ENCODE results near the gene KCNQ1.

GRCh38 chr11:2791139-2791520, 346.3 kb downstream of the KCNQ1 start:
- TF ChIP-seq, protein P1, sequence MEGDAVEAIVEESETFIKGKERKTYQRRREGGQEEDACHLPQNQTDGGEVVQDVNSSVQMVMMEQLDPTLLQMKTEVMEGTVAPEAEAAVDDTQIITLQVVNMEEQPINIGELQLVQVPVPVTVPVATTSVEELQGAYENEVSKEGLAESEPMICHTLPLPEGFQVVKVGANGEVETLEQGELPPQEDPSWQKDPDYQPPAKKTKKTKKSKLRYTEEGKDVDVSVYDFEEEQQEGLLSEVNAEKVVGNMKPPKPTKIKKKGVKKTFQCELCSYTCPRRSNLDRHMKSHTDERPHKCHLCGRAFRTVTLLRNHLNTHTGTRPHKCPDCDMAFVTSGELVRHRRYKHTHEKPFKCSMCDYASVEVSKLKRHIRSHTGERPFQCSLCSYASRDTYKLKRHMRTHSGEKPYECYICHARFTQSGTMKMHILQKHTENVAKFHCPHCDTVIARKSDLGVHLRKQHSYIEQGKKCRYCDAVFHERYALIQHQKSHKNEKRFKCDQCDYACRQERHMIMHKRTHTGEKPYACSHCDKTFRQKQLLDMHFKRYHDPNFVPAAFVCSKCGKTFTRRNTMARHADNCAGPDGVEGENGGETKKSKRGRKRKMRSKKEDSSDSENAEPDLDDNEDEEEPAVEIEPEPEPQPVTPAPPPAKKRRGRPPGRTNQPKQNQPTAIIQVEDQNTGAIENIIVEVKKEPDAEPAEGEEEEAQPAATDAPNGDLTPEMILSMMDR (IDR thresholded peaks at IDR 0.05; ENCODE audit: borderline replicate concordance, extremely low read depth, low read length, poor library complexity, severe bottlenecking): no peak
- no peak for TF ChIP-seq EZH2 (IDR thresholded peaks at IDR 0.05; ENCODE audit: borderline replicate concordance, low read depth, low read length, severe bottlenecking)
